ENCODE measurements around the gene TSPAN14. TPM values are rescaled to one million over a fixed set of nuclear protein-coding genes. Genes with fewer than 3 reads are reported as not detected.

Gene TSPAN14
- total RNA-seq, 1 experiment from 2014 or later: not detected

GRCh38 chr10:80493522-80494051 is 39.5 kb downstream of the TSPAN14 start:
- TF ChIP-seq CTCF (conservative IDR thresholded peaks at IDR 0.05; ENCODE audit: low read depth, low read length) (no peak), EZH2 (IDR thresholded peaks at IDR 0.05; ENCODE audit: low read length, unreplicated experiment) (no peak), EZH2phosphoT487 (IDR thresholded peaks at IDR 0.05; ENCODE audit: borderline replicate concordance, low read length) (no peak)
- H3K9ac ChIP-seq (ENCODE audit: low read length): no peak overlapping the region
- no peaks in the 10 kb centered on the region for H3K36me3 ChIP-seq (ENCODE audit: low read depth, low read length)
- no peaks in the 10 kb centered on the region for H3K4me1 ChIP-seq (ENCODE audit: insufficient read depth, low read length)
- H3K27ac ChIP-seq (ENCODE audit: low read length): no peak overlapping the region
- H3K9me3 ChIP-seq (ENCODE audit: low read length): no peaks in the 10 kb centered on the region
- ChIA-PET CTCF (no interaction called here), POLR2A (ENCODE audit: unreplicated experiment) (no interaction called here)
- no peak for ATAC-seq
- H3K4me3 ChIP-seq (ENCODE audit: low read length): no peak overlapping the region
- no peaks in the 10 kb centered on the region for H3F3A ChIP-seq (ENCODE audit: low read length, unreplicated experiment)
- H3K27me3 ChIP-seq (ENCODE audit: low read length): no peaks in the 10 kb centered on the region
- no peaks in the 10 kb centered on the region for H4K20me1 ChIP-seq (ENCODE audit: low read length)
- no peaks in the 10 kb centered on the region for H3K9me2 ChIP-seq (replicated peaks; ENCODE audit: low read length)
- no peaks in the 10 kb centered on the region for H3K79me2 ChIP-seq (ENCODE audit: low read length)
- H3K4me2 ChIP-seq (ENCODE audit: low read length): no peak overlapping the region
- DNase-seq: no peak
- BruUV-seq (replicated peaks): no TSS peak
- H2AFZ ChIP-seq (ENCODE audit: low read length): no peak overlapping the region
- intact Hi-C loops (cut with micrococcal nuclease): no loop called here

- ChIA-PET POLR2A (ENCODE audit: unreplicated experiment) (no interaction called here), CTCF (no interaction called here)
- Histone ChIP-seq H2AFZ (ENCODE audit: low read length) (no peak overlapping the region), H3K9me2 (replicated peaks; ENCODE audit: low read length) (no peaks in the 10 kb centered on the region), H3K27me3 (ENCODE audit: low read length) (no peaks in the 10 kb centered on the region), H3K4me1 (ENCODE audit: insufficient read depth, low read length) (no peaks in the 10 kb centered on the region), H3K79me2 (ENCODE audit: low read length) (no peaks in the 10 kb centered on the region), H3K9me3 (ENCODE audit: low read length) (no peaks in the 10 kb centered on the region), H4K20me1 (ENCODE audit: low read length) (no peaks in the 10 kb centered on the region), H3K4me2 (ENCODE audit: low read length) (no peak overlapping the region), H3F3A (ENCODE audit: low read length, unreplicated experiment) (no peaks in the 10 kb centered on the region), H3K4me3 (ENCODE audit: low read length) (no peak overlapping the region), H3K9ac (ENCODE audit: low read length) (no peak overlapping the region), H3K27ac (ENCODE audit: low read length) (no peak overlapping the region), H3K36me3 (ENCODE audit: low read depth, low read length) (no peaks in the 10 kb centered on the region)
- ATAC-seq (no peak), DNase-seq (no peak)
- intact Hi-C loops (cut with micrococcal nuclease): no loop called here
- BruUV-seq (replicated peaks): no TSS peak
- TF ChIP-seq EZH2 (IDR thresholded peaks at IDR 0.05; ENCODE audit: low read length, unreplicated experiment): no peak
- TF ChIP-seq EZH2phosphoT487 (IDR thresholded peaks at IDR 0.05; ENCODE audit: borderline replicate concordance, low read length): no peak
- no peak for TF ChIP-seq CTCF (conservative IDR thresholded peaks at IDR 0.05; ENCODE audit: low read depth, low read length)
These were observed 42.6 kb downstream of the TSPAN14 start for GRCh38 chr10:80496555-80497172.

Data from PC-3 (cell line).